GM23338 (cell line): ENCODE data around the gene BIRC5. TPM values are rescaled to one million over a fixed set of nuclear protein-coding genes. Genes with fewer than 3 reads are reported as not detected.

Experiments
- ATAC-seq: fragments of 200-7000 bp; cut with Tn5 transposase; 3 replicates; pipeline ENCODE4 v1.9.1; 2020
- DNase-seq: peaks from one replicate; pipeline ENCODE4 v3.0.0-alpha.2; 2015; ENCODE audit warnings: low spot score
- H2AFZ ChIP-seq: fragments of 200-600 bp; sonication (generic); 2 replicates; pipeline ENCODE4 v1.8.0; 2016; ENCODE audit warnings: antibody characterized with exemption, mild to moderate bottlenecking, moderate library complexity
- H3F3A ChIP-seq: fragments of 200-600 bp; sonication (generic); replicated peaks from 2 replicates; pipeline ENCODE4 v1.8.0; 2017; ENCODE audit warnings: antibody characterized with exemption, mixed run types, low read depth
- H3K27ac ChIP-seq: fragments of 200-600 bp; sonication (generic); 2 replicates; pipeline ENCODE4 v1.6.1; 2016; ENCODE audit warnings: low read depth
- H3K27me3 ChIP-seq: fragments of 200-600 bp; sonication (generic); 2 replicates; pipeline ENCODE4 v1.8.0; 2016; ENCODE audit warnings: mild to moderate bottlenecking, mixed run types, moderate library complexity; ENCODE audit not compliant: insufficient read depth
- H3K36me3 ChIP-seq: fragments of 200-600 bp; sonication (generic); 2 replicates; pipeline ENCODE4 v1.8.0; 2016; ENCODE audit warnings: mild to moderate bottlenecking; ENCODE audit not compliant: insufficient read depth
- H3K4me1 ChIP-seq: fragments of 200-600 bp; sonication (generic); 2 replicates; pipeline ENCODE4 v1.8.0; 2016; ENCODE audit warnings: mild to moderate bottlenecking, moderate library complexity; ENCODE audit not compliant: insufficient read depth
- H3K4me2 ChIP-seq: fragments of 200-600 bp; sonication (generic); 2 replicates; pipeline ENCODE4 v1.7.1; 2017; ENCODE audit warnings: mixed run types
- H3K4me3 ChIP-seq: fragments of 200-600 bp; sonication (generic); 2 replicates; pipeline ENCODE4 v1.6.1; 2016; ENCODE audit warnings: mixed run types
- H3K79me2 ChIP-seq: fragments of 200-600 bp; sonication (generic); replicated peaks from 2 replicates; pipeline ENCODE4 v1.8.0; 2017; ENCODE audit warnings: mild to moderate bottlenecking; ENCODE audit not compliant: insufficient read depth
- H3K9me2 ChIP-seq: fragments of 200-600 bp; sonication (generic); 2 replicates; pipeline ENCODE4 v1.8.0; 2017; ENCODE audit not compliant: insufficient read depth
- H4K20me1 ChIP-seq: fragments of 200-600 bp; sonication (generic); replicated peaks from 2 replicates; pipeline ENCODE4 v1.8.0; 2017; ENCODE audit warnings: mild to moderate bottlenecking; ENCODE audit not compliant: insufficient read depth
- H3K27ac Mint-ChIP-seq: 2 replicates; pipeline ENCODE4 v1.8.0; 2020; ENCODE audit warnings: inconsistent platforms, mild to moderate bottlenecking, moderate library complexity, mixed read lengths
- H3K27me3 Mint-ChIP-seq: 3 replicates; pipeline ENCODE4 v1.8.0; 2022; ENCODE audit warnings: low read depth, mild to moderate bottlenecking, moderate library complexity, mixed read lengths, inconsistent platforms; ENCODE audit not compliant: insufficient read depth, poor library complexity
- H3K36me3 Mint-ChIP-seq: 3 replicates; pipeline ENCODE4 v1.8.0; 2021; ENCODE audit warnings: low read depth, mild to moderate bottlenecking, inconsistent platforms, moderate library complexity, mixed read lengths
- H3K4me1 Mint-ChIP-seq: 3 replicates; pipeline ENCODE4 v1.8.0; 2020; ENCODE audit warnings: mild to moderate bottlenecking, inconsistent platforms, mixed read lengths
- H3K4me3 Mint-ChIP-seq: 3 replicates; pipeline ENCODE4 v1.8.0; 2021; ENCODE audit warnings: moderate library complexity, mild to moderate bottlenecking, inconsistent platforms, mixed read lengths
- H3K9me3 Mint-ChIP-seq: 3 replicates; pipeline ENCODE4 v1.8.0; 2020; ENCODE audit warnings: moderate library complexity, mild to moderate bottlenecking, inconsistent platforms, mixed read lengths
- CREB1 ChIP-seq: fragments of 250-450 bp; sonication (Bioruptor Pico); IDR thresholded peaks from 2 replicates; pipeline ENCODE4 v1.5.0; 2020; ENCODE audit warnings: low read depth, mild to moderate bottlenecking, moderate library complexity
- ETS1 ChIP-seq: IDR thresholded peaks from 2 replicates; pipeline ENCODE4 v1.6.1; 2016; ENCODE audit warnings: antibody characterized with exemption
- EZH2 ChIP-seq: fragments of 200-600 bp; sonication (generic); IDR thresholded peaks from one replicate; pipeline ENCODE4 v1.8.0; 2017; ENCODE audit warnings: antibody characterized with exemption, mild to moderate bottlenecking, low read depth; ENCODE audit not compliant: unreplicated experiment
- EZH2phosphoT487 ChIP-seq: fragments of 200-600 bp; sonication (generic); IDR thresholded peaks from one replicate; pipeline ENCODE4 v1.8.1; 2018; ENCODE audit warnings: antibody characterized with exemption; ENCODE audit not compliant: unreplicated experiment
- JUNB ChIP-seq: IDR thresholded peaks from one replicate; pipeline ENCODE4 v1.6.1; 2016; ENCODE audit warnings: antibody characterized with exemption; ENCODE audit not compliant: unreplicated experiment
- NANOG ChIP-seq: IDR thresholded peaks from 2 replicates; pipeline ENCODE4 v1.6.1; 2016; ENCODE audit warnings: antibody characterized with exemption, borderline replicate concordance
- POLR2AphosphoS5 ChIP-seq: IDR thresholded peaks from 2 replicates; pipeline ENCODE4 v1.6.1; 2016; ENCODE audit warnings: antibody characterized with exemption, low read depth
- REST ChIP-seq: IDR thresholded peaks from one replicate; pipeline ENCODE4 v1.6.1; 2018; ENCODE audit warnings: antibody characterized with exemption; ENCODE audit not compliant: unreplicated experiment
- STAT1 ChIP-seq: IDR thresholded peaks from one replicate; pipeline ENCODE4 v1.6.1; 2016; ENCODE audit warnings: antibody characterized with exemption; ENCODE audit not compliant: unreplicated experiment
- ZNF114 ChIP-seq: fragments of 250-450 bp; sonication (Bioruptor Pico); IDR thresholded peaks from 2 replicates; pipeline ENCODE4 v1.5.0; 2020; ENCODE audit warnings: mild to moderate bottlenecking, moderate library complexity
- ZNF331 ChIP-seq: fragments of 250-450 bp; sonication (Bioruptor Pico); IDR thresholded peaks from 2 replicates; pipeline ENCODE4 v1.5.0; 2020; ENCODE audit warnings: low read depth, mild to moderate bottlenecking, moderate library complexity
- ZNF462 ChIP-seq: fragments of 250-450 bp; sonication (Bioruptor Pico); IDR thresholded peaks from 2 replicates; pipeline ENCODE4 v1.5.0; 2020; ENCODE audit warnings: mild to moderate bottlenecking, moderate library complexity
- polyA plus RNA-seq: library from polyadenylated mRNA; unstranded; fragments of >200 nt; fragmentation: Nextera tagmentation; extraction: Ambion mirVana; gene quantifications from 2 replicates; pipeline ENCODE4 v1.2.1, GENCODE V29; 2016
- total RNA-seq: library from RNA; depleted of rRNA; stranded (reverse); fragments of >200 nt; shearing (Covaris generic); gene quantifications from 2 replicates; pipeline ENCODE4 v1.2.3, GENCODE V29; 2014
- TF ChIP-seq, protein P1 (sequence below), 2 experiments: fragments of 200-600 bp in 1 of 2; sonication (generic) in 1 of 2; conservative IDR thresholded peaks; 2 replicates each; pipeline versions ENCODE4 v1.5.1 to v1.6.1; 2016 to 2017; ENCODE audit warnings: antibody characterized with exemption in 2 of 2, low read depth in 2 of 2, mild to moderate bottlenecking in 2 of 2, moderate library complexity in 1 of 2

BIRC5 gene
- total and polyA plus RNA-seq, 2 experiments from 2014 or later: 89.7 to 111 TPM

GRCh38 chr17:78200451-78200850 is 13.6 kb upstream of the BIRC5 start:
- H3K4me2 ChIP-seq: no peak overlapping the region
- no peak overlapping the region for H3K27ac Mint-ChIP-seq
- no peak for TF ChIP-seq EZH2
- TF ChIP-seq, protein P1, sequence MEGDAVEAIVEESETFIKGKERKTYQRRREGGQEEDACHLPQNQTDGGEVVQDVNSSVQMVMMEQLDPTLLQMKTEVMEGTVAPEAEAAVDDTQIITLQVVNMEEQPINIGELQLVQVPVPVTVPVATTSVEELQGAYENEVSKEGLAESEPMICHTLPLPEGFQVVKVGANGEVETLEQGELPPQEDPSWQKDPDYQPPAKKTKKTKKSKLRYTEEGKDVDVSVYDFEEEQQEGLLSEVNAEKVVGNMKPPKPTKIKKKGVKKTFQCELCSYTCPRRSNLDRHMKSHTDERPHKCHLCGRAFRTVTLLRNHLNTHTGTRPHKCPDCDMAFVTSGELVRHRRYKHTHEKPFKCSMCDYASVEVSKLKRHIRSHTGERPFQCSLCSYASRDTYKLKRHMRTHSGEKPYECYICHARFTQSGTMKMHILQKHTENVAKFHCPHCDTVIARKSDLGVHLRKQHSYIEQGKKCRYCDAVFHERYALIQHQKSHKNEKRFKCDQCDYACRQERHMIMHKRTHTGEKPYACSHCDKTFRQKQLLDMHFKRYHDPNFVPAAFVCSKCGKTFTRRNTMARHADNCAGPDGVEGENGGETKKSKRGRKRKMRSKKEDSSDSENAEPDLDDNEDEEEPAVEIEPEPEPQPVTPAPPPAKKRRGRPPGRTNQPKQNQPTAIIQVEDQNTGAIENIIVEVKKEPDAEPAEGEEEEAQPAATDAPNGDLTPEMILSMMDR (conservative IDR thresholded peaks at IDR 0.05; ENCODE audit: low read depth in 2 of 2): no peak
- no peak for TF ChIP-seq ETS1
- TF ChIP-seq NANOG: no peak
- TF ChIP-seq JUNB: no peak
- TF ChIP-seq ZNF462 (CRISPR knock-in tag): no peak
- TF ChIP-seq POLR2AphosphoS5: no peak
- TF ChIP-seq ZNF114: no peak
- no peak for TF ChIP-seq EZH2phosphoT487
- no peak for TF ChIP-seq STAT1
- no peak for TF ChIP-seq REST
- TF ChIP-seq CREB1 (CRISPR knock-in tag): no peak
- TF ChIP-seq ZNF331: no peak
- H3K9me2 ChIP-seq: no peaks in the 10 kb centered on the region
- H3F3A ChIP-seq: no peaks in the 10 kb centered on the region
- DNase-seq (no peak), ATAC-seq (no peak)
- H3K4me3 Mint-ChIP-seq: no peak overlapping the region
- H3K4me1 ChIP-seq: peaks cover 10% of the 10 kb centered on the region; the same call in 1 of the 2 replicates
- H3K36me3 ChIP-seq: peaks cover 4% of the 10 kb centered on the region; the same call in 1 of the 2 replicates
- no peak overlapping the region for H2AFZ ChIP-seq
- peaks cover 8% of the 10 kb centered on the region; the same call in 1 of the 2 replicates for H4K20me1 ChIP-seq
- 0 out of 2 replicates have a peak, but pooled peaks cover 5% of the 10 kb centered on the region for H3K79me2 ChIP-seq
- H3K27ac ChIP-seq: no peak overlapping the region
- no peaks in the 10 kb centered on the region; the same call in 2 of the 3 replicates for H3K9me3 Mint-ChIP-seq
- H3K36me3 Mint-ChIP-seq: peaks cover 40% of the 10 kb centered on the region
- no peaks in the 10 kb centered on the region for H3K27me3 ChIP-seq
- no peak overlapping the region for H3K4me3 ChIP-seq
- peaks cover 11% of the 10 kb centered on the region for H3K27me3 Mint-ChIP-seq
- H3K4me1 Mint-ChIP-seq: peaks cover 28% of the 10 kb centered on the region
